VCaP (cell line): ENCODE measurements around the gene SPEF1.

Experiments used
- H3K27ac ChIP-seq: fragments of 450-650 bp; 2 replicates; pipeline ENCODE4 v1.5.1; 2017
- CTCF ChIP-seq: fragments of 450-650 bp; conservative IDR thresholded peaks from 2 replicates; pipeline ENCODE4 v1.5.1; 2017; ENCODE audit warnings: mild to moderate bottlenecking, moderate library complexity

The SPEF1 gene

GRCh38 chr20:3739926-3740451, 41.3 kb downstream of the SPEF1 start:
- peak overlapping the region; percentile 81 for H3K27ac ChIP-seq
- TF ChIP-seq CTCF = no peak

GRCh38 chr20:3739054-3739925, 42.0 kb downstream of the SPEF1 start:
- TF ChIP-seq CTCF = no peak
- peak overlapping the region; percentile 81 for H3K27ac ChIP-seq

GRCh38 chr20:3738111-3739053, 42.9 kb downstream of the SPEF1 start:
- TF ChIP-seq CTCF = no peak
- H3K27ac ChIP-seq = peak overlapping the region; percentile 81

- peak overlapping the region; percentile 23 for H3K27ac ChIP-seq
- no peak for TF ChIP-seq CTCF
These were observed 45.5 kb downstream of the SPEF1 start for GRCh38 chr20:3735768-3736167.

- peak overlapping the region; percentile 14; the same call in 1 of the 2 replicates for H3K27ac ChIP-seq
- no peak for TF ChIP-seq CTCF
These were observed 47.0 kb downstream of the SPEF1 start for GRCh38 chr20:3734111-3734843.

- TF ChIP-seq CTCF = no peak
- peak overlapping the region; percentile 14; the same call in 1 of the 2 replicates for H3K27ac ChIP-seq
These were observed 47.9 kb downstream of the SPEF1 start for GRCh38 chr20:3733119-3733995.
